Vagina (tissue), 2 donors: ENCODE data around the gene EEF1AKMT4. TPM values are rescaled to one million over a fixed set of nuclear protein-coding genes. Genes with fewer than 3 reads are reported as not detected.

Source experiments
- DNase-seq, 2 donors: peaks; one replicate each; pipeline ENCODE4 v3.0.0-alpha.2; 2017; ENCODE audit errors: extremely low spot score in 2 of 2
- H3K27ac ChIP-seq: fragments of 200-600 bp; sonication (generic); one replicate; pipeline ENCODE4 v1.5.1; 2019
- H3K27me3 ChIP-seq: fragments of 200-600 bp; sonication (generic); one replicate; pipeline ENCODE4 v1.5.1; 2019
- H3K36me3 ChIP-seq, 2 donors: fragments of 200-600 bp; sonication (generic); one replicate each; pipeline ENCODE4 v1.5.1; 2017 to 2019
- H3K4me1 ChIP-seq: fragments of 200-600 bp; sonication (generic); one replicate; pipeline ENCODE4 v1.5.1; 2019
- H3K4me3 ChIP-seq, 2 donors: fragments of 200-600 bp; sonication (generic); 1 replicate in 1 of 2; 2 replicates in 1 of 2; pipeline ENCODE4 v1.5.1; 2016 to 2019
- H3K9me3 ChIP-seq: fragments of 200-600 bp; sonication (generic); one replicate; pipeline ENCODE4 v1.5.1; 2019
- POLR2A ChIP-seq, 2 donors: fragments of 450-650 bp; IDR thresholded peaks; one replicate each; pipeline ENCODE4 v1.6.1; 2017; ENCODE audit warnings: antibody characterized with exemption in 2 of 2, mild to moderate bottlenecking in 2 of 2, moderate library complexity in 2 of 2
- POLR2AphosphoS5 ChIP-seq, 2 donors: sonication (generic); formaldehyde crosslinking; IDR thresholded peaks; one replicate each; pipeline ENCODE4 v1.9.0; 2017; ENCODE audit warnings: antibody characterized with exemption in 2 of 2, mild to moderate bottlenecking in 2 of 2, low read depth in 1 of 2; ENCODE audit not compliant: insufficient read depth in 1 of 2
- intact Hi-C: fragments of 100-400 bp; cut with DNase I; formaldehyde crosslinking; loops from one replicate; pipeline ENCODE4 v1.15.1; 2023
- total RNA-seq: library from RNA; depleted of rRNA; stranded (reverse); fragments of >200 nt; gene quantifications from one replicate; pipeline ENCODE4 v1.2.3, GENCODE V29; 2016
- TF ChIP-seq, protein P1 (sequence below), 3 experiments: fragments of 450-650 bp in 2 of 3; fragments of 200-600 bp in 1 of 3; sonication (generic) in 1 of 3; IDR thresholded peaks; one replicate each; pipeline ENCODE4 v1.5.1; 2017 to 2019; ENCODE audit warnings: antibody characterized with exemption in 3 of 3, mild to moderate bottlenecking in 2 of 3, moderate library complexity in 2 of 3

The EEF1AKMT4 gene
- total RNA-seq, 1 donor from 2014 or later: 5.6 TPM

GRCh38 chr3:184235381-184236032, 14.0 kb upstream of the EEF1AKMT4 start:
- peaks cover 7% of the 10 kb centered on the region for H3K27me3 ChIP-seq
- intact Hi-C loops: no loop called here

GRCh38 chr3:184236033-184236410, 13.4 kb upstream of the EEF1AKMT4 start:
- no peak overlapping the region for H3K27ac ChIP-seq
- intact Hi-C loops: no loop called here
- TF ChIP-seq, protein P1, sequence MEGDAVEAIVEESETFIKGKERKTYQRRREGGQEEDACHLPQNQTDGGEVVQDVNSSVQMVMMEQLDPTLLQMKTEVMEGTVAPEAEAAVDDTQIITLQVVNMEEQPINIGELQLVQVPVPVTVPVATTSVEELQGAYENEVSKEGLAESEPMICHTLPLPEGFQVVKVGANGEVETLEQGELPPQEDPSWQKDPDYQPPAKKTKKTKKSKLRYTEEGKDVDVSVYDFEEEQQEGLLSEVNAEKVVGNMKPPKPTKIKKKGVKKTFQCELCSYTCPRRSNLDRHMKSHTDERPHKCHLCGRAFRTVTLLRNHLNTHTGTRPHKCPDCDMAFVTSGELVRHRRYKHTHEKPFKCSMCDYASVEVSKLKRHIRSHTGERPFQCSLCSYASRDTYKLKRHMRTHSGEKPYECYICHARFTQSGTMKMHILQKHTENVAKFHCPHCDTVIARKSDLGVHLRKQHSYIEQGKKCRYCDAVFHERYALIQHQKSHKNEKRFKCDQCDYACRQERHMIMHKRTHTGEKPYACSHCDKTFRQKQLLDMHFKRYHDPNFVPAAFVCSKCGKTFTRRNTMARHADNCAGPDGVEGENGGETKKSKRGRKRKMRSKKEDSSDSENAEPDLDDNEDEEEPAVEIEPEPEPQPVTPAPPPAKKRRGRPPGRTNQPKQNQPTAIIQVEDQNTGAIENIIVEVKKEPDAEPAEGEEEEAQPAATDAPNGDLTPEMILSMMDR (IDR thresholded peaks at IDR 0.05): no peak
- no peak for TF ChIP-seq POLR2A (IDR thresholded peaks at IDR 0.05)
- no peak for TF ChIP-seq POLR2AphosphoS5 (IDR thresholded peaks at IDR 0.05; ENCODE audit: insufficient read depth in 1 of 2, low read depth in 1 of 2)
- peaks cover under 1% of the 10 kb centered on the region for H3K4me1 ChIP-seq
- no peak for DNase-seq
- peaks cover 2% of the 10 kb centered on the region for H3K27me3 ChIP-seq
- H3K4me3 ChIP-seq: no peak overlapping the region
- H3K9me3 ChIP-seq: no peaks in the 10 kb centered on the region
- no peaks in the 10 kb centered on the region for H3K36me3 ChIP-seq

More at GRCh38 chr3:184235381-184236032, 14.0 kb upstream of the EEF1AKMT4 start:
- no peak overlapping the region for H3K4me3 ChIP-seq
- H3K4me1 ChIP-seq: no peaks in the 10 kb centered on the region
- no peaks in the 10 kb centered on the region for H3K9me3 ChIP-seq
- no peaks in the 10 kb centered on the region for H3K36me3 ChIP-seq
- TF ChIP-seq POLR2AphosphoS5 (IDR thresholded peaks at IDR 0.05; ENCODE audit: insufficient read depth in 1 of 2, low read depth in 1 of 2): no peak
- no peak for TF ChIP-seq POLR2A (IDR thresholded peaks at IDR 0.05)
- TF ChIP-seq, protein P1 (IDR thresholded peaks at IDR 0.05): no peak
- H3K27ac ChIP-seq: no peak overlapping the region
- DNase-seq: peak in 1 of 2 donors; percentile 54

DNA sequence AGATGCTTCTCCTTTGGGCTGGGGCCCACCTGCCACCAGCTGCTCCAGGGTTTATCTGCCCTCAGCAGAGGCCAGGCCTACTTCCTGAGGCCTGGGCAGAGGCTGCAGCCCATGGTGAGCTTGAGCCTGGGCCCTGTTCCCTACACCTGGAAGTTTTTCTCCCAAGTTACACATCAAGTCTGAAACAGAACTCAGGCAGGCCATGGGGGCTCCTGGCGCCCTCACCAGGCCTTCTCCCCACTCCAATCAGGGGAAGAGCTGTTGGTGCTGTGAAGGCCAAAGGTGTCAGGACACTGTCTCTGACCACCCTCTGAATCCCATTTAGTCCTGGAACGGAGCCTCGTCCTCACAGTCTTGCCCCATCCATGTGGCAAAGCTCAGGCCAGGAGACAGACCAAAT, 12.8 kb upstream of the EEF1AKMT4 start:
- TF ChIP-seq, protein P1 (IDR thresholded peaks at IDR 0.05): no peak
- TF ChIP-seq POLR2AphosphoS5 (IDR thresholded peaks at IDR 0.05; ENCODE audit: insufficient read depth in 1 of 2, low read depth in 1 of 2) (no peak), POLR2A (IDR thresholded peaks at IDR 0.05) (no peak)
- H3K4me3 ChIP-seq: no peak overlapping the region
- DNase-seq: no peak
- intact Hi-C loops: no loop called here
- H3K36me3 ChIP-seq: no peaks in the 10 kb centered on the region
- no peaks in the 10 kb centered on the region for H3K9me3 ChIP-seq
- peaks cover 7% of the 10 kb centered on the region for H3K4me1 ChIP-seq
- H3K27ac ChIP-seq: no peak overlapping the region
- no peaks in the 10 kb centered on the region for H3K27me3 ChIP-seq

DNA sequence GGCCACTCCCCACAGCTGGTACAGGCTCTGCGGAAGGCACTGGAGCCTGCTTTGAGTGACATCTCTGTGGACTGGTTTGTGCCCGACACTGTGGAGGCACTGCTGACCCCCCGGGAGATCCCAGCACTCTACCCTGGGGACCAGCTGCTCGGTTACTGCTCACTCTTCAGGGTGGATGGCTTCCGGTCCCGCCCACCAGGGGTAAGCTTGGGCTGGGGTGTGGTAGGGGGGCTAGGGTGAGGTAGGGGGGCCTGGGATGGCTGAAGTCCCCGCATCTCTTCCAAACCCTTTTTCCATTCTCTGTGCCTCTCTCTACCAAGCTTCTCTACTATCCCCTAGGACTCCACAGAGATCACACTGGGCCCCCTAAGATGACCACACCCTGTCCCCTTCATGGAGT, 12.3 kb upstream of the EEF1AKMT4 start:
- H3K4me3 ChIP-seq: no peak overlapping the region
- no peak for DNase-seq
- no peaks in the 10 kb centered on the region for H3K9me3 ChIP-seq
- H3K27me3 ChIP-seq: no peaks in the 10 kb centered on the region
- peaks cover 9% of the 10 kb centered on the region for H3K4me1 ChIP-seq
- intact Hi-C loops: no loop called here
- H3K36me3 ChIP-seq: no peaks in the 10 kb centered on the region
- H3K27ac ChIP-seq: no peak overlapping the region
- TF ChIP-seq, protein P1 (IDR thresholded peaks at IDR 0.05): no peak
- TF ChIP-seq POLR2A (IDR thresholded peaks at IDR 0.05) (no peak), POLR2AphosphoS5 (IDR thresholded peaks at IDR 0.05; ENCODE audit: insufficient read depth in 1 of 2, low read depth in 1 of 2) (no peak)

DNA sequence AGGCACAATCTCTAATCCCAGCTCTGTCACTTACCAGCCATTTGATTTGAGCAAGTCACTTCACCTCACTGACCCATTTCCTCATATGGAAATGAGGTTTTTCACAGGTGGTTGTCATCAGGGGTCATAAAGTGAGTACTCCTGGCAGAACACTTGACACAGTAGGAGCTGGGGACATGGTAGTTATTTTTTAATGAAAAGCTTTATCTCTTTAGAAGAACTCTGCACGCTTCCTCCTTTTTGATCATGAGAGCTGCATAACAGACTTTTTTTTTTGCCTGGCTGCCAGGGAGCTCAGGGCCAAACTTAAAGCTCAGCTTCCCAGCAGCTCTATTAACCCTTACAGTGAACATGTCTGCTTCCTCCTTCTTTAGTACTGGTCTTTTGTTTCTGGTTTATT, 11.7 kb upstream of the EEF1AKMT4 start:
- no peaks in the 10 kb centered on the region for H3K27me3 ChIP-seq
- H3K4me3 ChIP-seq: no peak overlapping the region

More for the DNA sequence above, 11.7 kb upstream of the EEF1AKMT4 start:
- peaks cover 9% of the 10 kb centered on the region for H3K4me1 ChIP-seq
- TF ChIP-seq POLR2A (IDR thresholded peaks at IDR 0.05): no peak
- TF ChIP-seq POLR2AphosphoS5 (IDR thresholded peaks at IDR 0.05; ENCODE audit: insufficient read depth in 1 of 2, low read depth in 1 of 2): no peak
- TF ChIP-seq, protein P1 (IDR thresholded peaks at IDR 0.05): no peak
- peaks cover 0 to 5% of the 10 kb centered on the region in 2 donors for H3K36me3 ChIP-seq
- intact Hi-C loops: no loop called here
- no peak for DNase-seq
- no peaks in the 10 kb centered on the region for H3K9me3 ChIP-seq
- H3K27ac ChIP-seq: no peak overlapping the region
